Urothelium cell line (cell line): Measurements from ENCODE around the gene GGTLC2.
"Not testable (repeated sequence)": the region's sequence is repeated elsewhere in the genome, so short reads cannot be mapped to it uniquely, and the experiment has no call there.

Experiments
- DNase-seq: peaks from one replicate; pipeline ENCODE4 v3.0.0; 2011; ENCODE audit warnings: low spot score, mixed read lengths
- FAIRE-seq: peaks from 2 replicates; lab custom pipeline; 2011; peaks lifted over from hg19 to GRCh38; lab: Jason Lieb, UNC

Gene GGTLC2

GRCh38 chr22:22636260-22636659 lies 8.2 kb upstream of the GGTLC2 start:
- DNase-seq, FAIRE-seq: not testable (repeated sequence)

GRCh38 chr22:22638313-22638712 lies 6.1 kb upstream of the GGTLC2 start:
- not testable (repeated sequence) for DNase-seq, FAIRE-seq

- not testable (repeated sequence) for FAIRE-seq, DNase-seq
These were observed 2.2 kb upstream of the GGTLC2 start for GRCh38 chr22:22642255-22642654.

- DNase-seq, FAIRE-seq: not testable (repeated sequence)
These were observed 1.6 kb downstream of the GGTLC2 start for GRCh38 chr22:22645969-22646368.

GRCh38 chr22:22647952-22648351 lies 3.5 kb downstream of the GGTLC2 start:
- peak; percentile 9 for FAIRE-seq

GRCh38 chr22:22648863-22649536 lies 4.6 kb downstream of the GGTLC2 start:
- not testable (repeated sequence) for FAIRE-seq, DNase-seq

More at GRCh38 chr22:22647952-22648351, 3.5 kb downstream of the GGTLC2 start:
- not testable (repeated sequence) for DNase-seq

GRCh38 chr22:22649761-22650160 lies 5.3 kb downstream of the GGTLC2 start:
- DNase-seq, FAIRE-seq: not testable (repeated sequence)

GRCh38 chr22:22650398-22650797 lies 6.0 kb downstream of the GGTLC2 start:
- not testable (repeated sequence) for FAIRE-seq, DNase-seq

- not testable (repeated sequence) for DNase-seq, FAIRE-seq
These were observed 6.5 kb downstream of the GGTLC2 start for GRCh38 chr22:22650803-22651515.

- not testable (repeated sequence) for DNase-seq, FAIRE-seq
These were observed 7.2 kb downstream of the GGTLC2 start for GRCh38 chr22:22651593-22651992.

- FAIRE-seq, DNase-seq: not testable (repeated sequence)
These were observed 7.7 kb downstream of the GGTLC2 start for GRCh38 chr22:22652102-22652501.

- DNase-seq: not testable (repeated sequence)
- peak; percentile 94 for FAIRE-seq
These were observed 8.2 kb downstream of the GGTLC2 start for GRCh38 chr22:22652573-22652972.

GRCh38 chr22:22653677-22654381 lies 9.4 kb downstream of the GGTLC2 start:
- not testable (repeated sequence) for FAIRE-seq, DNase-seq

- no peak for FAIRE-seq
These were observed 11.3 kb downstream of the GGTLC2 start for GRCh38 chr22:22655452-22656290.

GRCh38 chr22:22657712-22658111 lies 13.3 kb downstream of the GGTLC2 start:
- DNase-seq (no peak), FAIRE-seq (no peak)

More at GRCh38 chr22:22655452-22656290, 11.3 kb downstream of the GGTLC2 start:
- DNase-seq: no peak

- DNase-seq (no peak), FAIRE-seq (no peak)
These were observed 16.9 kb downstream of the GGTLC2 start for GRCh38 chr22:22661275-22661674.

- no peak for FAIRE-seq
These were observed 17.7 kb downstream of the GGTLC2 start for GRCh38 chr22:22662095-22662494.

GRCh38 chr22:22663861-22664800 lies 19.7 kb downstream of the GGTLC2 start:
- FAIRE-seq (peak; percentile 59), DNase-seq (no peak)

More at GRCh38 chr22:22662095-22662494, 17.7 kb downstream of the GGTLC2 start:
- no peak for DNase-seq
